ENCODE data around the gene SLC8A1. TPM values are rescaled to one million over a fixed set of nuclear protein-coding genes. Genes with fewer than 3 reads are reported as not detected.

Gene SLC8A1
- total RNA-seq, 1 donor from 2014 or later = 0.49 TPM

- intact Hi-C loops (cut with micrococcal nuclease) = loop anchor here (2.0 to 5.0 kb wide), 2 partner anchors 332 to 1538 kb away; no protein-coding TSS in a partner anchor
Observed at GRCh38 chr2:40244675-40245074, 207.2 kb downstream of the SLC8A1 start.

GRCh38 chr2:40244251-40244650 lies 207.6 kb downstream of the SLC8A1 start:
- intact Hi-C loops (cut with micrococcal nuclease) = loop anchor here (2.0 to 5.0 kb wide), 2 partner anchors 332 to 1539 kb away; no protein-coding TSS in a partner anchor

GRCh38 chr2:40243581-40244187 lies 208.2 kb downstream of the SLC8A1 start:
- intact Hi-C loops (cut with micrococcal nuclease) = loop anchor here (2.0 to 5.0 kb wide), 2 partner anchors 331 to 1539 kb away; no protein-coding TSS in a partner anchor

- intact Hi-C loops (cut with micrococcal nuclease) = loop anchor here (5.0 kb wide), 1 partner anchor 330 kb away; no protein-coding TSS in a partner anchor
Observed at GRCh38 chr2:40242315-40242714, 209.6 kb downstream of the SLC8A1 start.

- intact Hi-C loops (cut with micrococcal nuclease) = loop anchor here (5.0 kb wide), 1 partner anchor 328 kb away; no protein-coding TSS in a partner anchor
Observed at GRCh38 chr2:40240070-40240469, 211.8 kb downstream of the SLC8A1 start.

GRCh38 chr2:40230707-40231432 lies 221.0 kb downstream of the SLC8A1 start:
- intact Hi-C loops (cut with micrococcal nuclease) = no loop called here

GRCh38 chr2:40230186-40230585 lies 221.7 kb downstream of the SLC8A1 start:
- intact Hi-C loops (cut with micrococcal nuclease) = no loop called here

GRCh38 chr2:40228310-40228709 lies 223.6 kb downstream of the SLC8A1 start:
- intact Hi-C loops (cut with micrococcal nuclease) = no loop called here

GRCh38 chr2:40227210-40227609 lies 224.7 kb downstream of the SLC8A1 start:
- intact Hi-C loops (cut with micrococcal nuclease) = no loop called here

- intact Hi-C loops (cut with micrococcal nuclease) = no loop called here
Observed at GRCh38 chr2:40226637-40227036, 225.3 kb downstream of the SLC8A1 start.

GRCh38 chr2:40225670-40226210 lies 226.2 kb downstream of the SLC8A1 start:
- intact Hi-C loops (cut with micrococcal nuclease) = no loop called here

- intact Hi-C loops (cut with micrococcal nuclease) = no loop called here
Observed at GRCh38 chr2:40224318-40224717, 227.6 kb downstream of the SLC8A1 start.

GRCh38 chr2:40220177-40220925 lies 231.5 kb downstream of the SLC8A1 start:
- intact Hi-C loops (cut with micrococcal nuclease) = no loop called here

- intact Hi-C loops (cut with micrococcal nuclease) = no loop called here
Observed at GRCh38 chr2:40219141-40219540, 232.7 kb downstream of the SLC8A1 start.

- intact Hi-C loops (cut with micrococcal nuclease) = no loop called here
Observed at GRCh38 chr2:40218679-40219078, 233.2 kb downstream of the SLC8A1 start.

GRCh38 chr2:40213619-40214018 lies 238.3 kb downstream of the SLC8A1 start:
- intact Hi-C loops (cut with micrococcal nuclease) = no loop called here

GRCh38 chr2:40213071-40213470 lies 238.8 kb downstream of the SLC8A1 start:
- intact Hi-C loops (cut with micrococcal nuclease) = no loop called here

GRCh38 chr2:40210968-40211353 lies 240.9 kb downstream of the SLC8A1 start:
- intact Hi-C loops (cut with micrococcal nuclease) = no loop called here

GRCh38 chr2:40210344-40210967 lies 241.4 kb downstream of the SLC8A1 start:
- intact Hi-C loops (cut with micrococcal nuclease) = no loop called here

- intact Hi-C loops (cut with micrococcal nuclease) = no loop called here
Observed at GRCh38 chr2:40209761-40210160, 242.1 kb downstream of the SLC8A1 start.

GRCh38 chr2:40208463-40208862 lies 243.4 kb downstream of the SLC8A1 start:
- intact Hi-C loops (cut with micrococcal nuclease) = no loop called here

All from T-helper 1 cell treated with Interleukin-12 subunit alpha and Interleukin-12 subunit beta and Interleukin-4 antibody, amounts not matched to agents 30 ng/mL and 1 ng/mL, for 36 hours (primary cell).